GM12878 (cell line): ENCODE measurements around the gene HDAC8. TPM values are rescaled to one million over a fixed set of nuclear protein-coding genes. Genes with fewer than 3 reads are reported as not detected.

Experiments
- ATAC-seq: fragments of 200-7000 bp; cut with Tn5 transposase; 3 replicates; pipeline ENCODE4 v1.9.1; 2020; ENCODE audit warnings: mild to moderate bottlenecking, moderate library complexity
- BruUV-seq: library from RNA; stranded (reverse); fragments of 400-500 nt; replicated peaks from 2 replicates; lab custom pipeline; 2021; lab: Mats Ljungman, UMichigan
- CTCF ChIA-PET: fragments of 300-600 bp; sonication (Branson Sonifier 250); formaldehyde crosslinking; extraction: SDS; loops from one replicate; lab custom pipeline; 2021; ENCODE audit warnings: inconsistent platforms; lab: Yijun Ruan, JAX
- POLR2A ChIA-PET: fragments of 350-600 bp; formaldehyde crosslinking; extraction: SDS; loops from one replicate; lab custom pipeline; 2021; ENCODE audit warnings: inconsistent platforms; lab: Charles Lee
- RAD21 ChIA-PET: fragments of 300-600 bp; sonication (Branson Sonifier 250); formaldehyde crosslinking; loops from one replicate; lab custom pipeline; 2023; ENCODE audit warnings: antibody characterized with exemption; ENCODE audit not compliant: unreplicated experiment; lab: Charles Lee
- SMC1A ChIA-PET: fragments of 300-600 bp; sonication (Branson Sonifier 250); formaldehyde crosslinking; loops from one replicate; lab custom pipeline; 2023; ENCODE audit not compliant: unreplicated experiment, uncharacterized antibody; lab: Charles Lee
- DNase-seq: peaks from one replicate; pipeline ENCODE4 v3.0.0-alpha.2; 2011; ENCODE audit warnings: low read depth, low spot score
- FAIRE-seq: peaks from 3 replicates; lab custom pipeline; 2011; peaks lifted over from hg19 to GRCh38; lab: Jason Lieb, UNC
- H2AFZ ChIP-seq: 2 replicates; pipeline ENCODE4 v1.6.0; 2011; ENCODE audit warnings: low read depth, low read length, control low read depth; ENCODE audit not compliant: control insufficient read depth
- H3K27ac ChIP-seq: 2 replicates; pipeline ENCODE4 v1.5.1; 2011; ENCODE audit warnings: control low read depth; ENCODE audit not compliant: control insufficient read depth, insufficient read depth
- H3K27me3 ChIP-seq, 2 experiments: replicated peaks in 1 of 2; 2 replicates each; pipeline versions ENCODE4 v1.6.0 to v1.6.1; 2011; ENCODE audit warnings: low read length in 1 of 2; ENCODE audit not compliant: control insufficient read depth in 2 of 2, insufficient read depth in 2 of 2
- H3K36me3 ChIP-seq, 2 experiments: 2 replicates each; pipeline ENCODE4 v1.5.1; 2011; ENCODE audit warnings: low read length in 1 of 2; ENCODE audit not compliant: control insufficient read depth in 2 of 2, insufficient read depth in 2 of 2
- H3K4me1 ChIP-seq: 2 replicates; pipeline ENCODE4 v1.6.1; 2011; ENCODE audit warnings: mild to moderate bottlenecking, low read length, moderate library complexity, mixed read lengths; ENCODE audit not compliant: control insufficient read depth, insufficient read depth
- H3K4me2 ChIP-seq: 2 replicates; pipeline ENCODE4 v1.6.0; 2011; ENCODE audit warnings: control low read depth; ENCODE audit not compliant: control insufficient read depth, insufficient read depth
- H3K4me3 ChIP-seq: fragments of 200-600 bp; sonication (generic); 2 replicates; pipeline ENCODE4 v1.5.1; 2016
- H3K79me2 ChIP-seq: 2 replicates; pipeline ENCODE4 v1.6.0; 2011; ENCODE audit warnings: low read length; ENCODE audit not compliant: control insufficient read depth, insufficient read depth
- H3K9ac ChIP-seq: 2 replicates; pipeline ENCODE4 v1.8.0; 2011; ENCODE audit warnings: low read length, control low read depth, mixed read lengths; ENCODE audit not compliant: control insufficient read depth, insufficient read depth
- H3K9me3 ChIP-seq: replicated peaks from 3 replicates; pipeline ENCODE4 v1.5.1; 2011; ENCODE audit warnings: mild to moderate bottlenecking, low read length; ENCODE audit not compliant: control insufficient read depth, insufficient read depth
- H4K20me1 ChIP-seq: 2 replicates; pipeline ENCODE4 v1.6.0; 2011; ENCODE audit not compliant: control insufficient read depth, insufficient read depth
- CBX5 ChIP-seq: sonication (generic); IDR thresholded peaks from 2 replicates; pipeline ENCODE4 v1.6.1; 2016; ENCODE audit warnings: low read depth, moderate library complexity, mild to moderate bottlenecking, inconsistent platforms
- CREB1 ChIP-seq: IDR thresholded peaks from 2 replicates; pipeline ENCODE4 v1.6.1; 2012; ENCODE audit warnings: low read depth, mild to moderate bottlenecking, inconsistent platforms
- IKZF1 ChIP-seq: fragments of 450-650 bp; conservative IDR thresholded peaks from 2 replicates; pipeline ENCODE4 v1.6.1; 2017; ENCODE audit warnings: antibody characterized with exemption, mild to moderate bottlenecking
- KDM1A ChIP-seq: fragments of 200-600 bp; sonication (generic); IDR thresholded peaks from 2 replicates; pipeline ENCODE4 v1.6.1; 2016; ENCODE audit warnings: borderline replicate concordance
- MEF2B ChIP-seq: fragments of 450-650 bp; IDR thresholded peaks from 2 replicates; pipeline ENCODE4 v1.6.1; 2018; ENCODE audit warnings: mild to moderate bottlenecking, moderate library complexity; ENCODE audit not compliant: partially characterized antibody, poor library complexity, severe bottlenecking
- MTA3 ChIP-seq: IDR thresholded peaks from 2 replicates; pipeline ENCODE4 v1.6.1; 2012; ENCODE audit warnings: low read length, inconsistent platforms, borderline replicate concordance
- POLR2AphosphoS2 ChIP-seq: IDR thresholded peaks from 2 replicates; pipeline ENCODE4 v1.6.1; 2011; ENCODE audit warnings: low read depth, mild to moderate bottlenecking, low read length, improper control_type of control experiment, moderate library complexity
- RAD51 ChIP-seq: fragments of 450-650 bp; IDR thresholded peaks from 2 replicates; pipeline ENCODE4 v1.6.1; 2016; ENCODE audit warnings: moderate library complexity, mild to moderate bottlenecking, inconsistent platforms
- SMC3 ChIP-seq: IDR thresholded peaks from 2 replicates; pipeline ENCODE4 v1.6.1; 2011; ENCODE audit warnings: low read length, improper control_type of control experiment, borderline replicate concordance
- SREBF1 ChIP-seq: IDR thresholded peaks from 2 replicates; pipeline ENCODE4 v1.6.1; 2012; ENCODE audit warnings: mild to moderate bottlenecking, low read length
- SREBF2 ChIP-seq: IDR thresholded peaks from 2 replicates; pipeline ENCODE4 v1.6.1; 2012; ENCODE audit warnings: mild to moderate bottlenecking, low read length
- ZBED1 ChIP-seq: IDR thresholded peaks from 2 replicates; pipeline ENCODE4 v1.6.1; 2016; ENCODE audit warnings: borderline replicate concordance
- WGBS: methylation state at CpG from one replicate; pipeline ENCODE4 v1.1.6; 2016; ENCODE audit warnings: low lambda C conversion rate; ENCODE audit not compliant: insufficient replicate concordance, insufficient coverage; ENCODE audit errors: missing lambda C conversion rate; 5-methylcytosine and 5-hydroxymethylcytosine counted together
- in situ Hi-C: fragments of 300-500 bp; cut with MboI; formaldehyde crosslinking; loops from 9 replicates; pipeline ENCODE4 v1.14.3; 2018; ENCODE audit warnings: mixed read lengths
- intact Hi-C: fragments of 100-400 bp; cut with micrococcal nuclease; formaldehyde crosslinking; loops from one replicate; pipeline ENCODE4 v1.14.2; 2022; ENCODE audit not compliant: unreplicated experiment
- polyA plus RNA-seq, 11 experiments: library from polyadenylated mRNA; depleted of rRNA in 4 of 11; unstranded in 6 of 11; stranded (reverse) in 5 of 11; fragments of >200 nt; fragmentation: Nextera tagmentation in 4 of 11; fragmentation: Illumina TruSeq in 1 of 11; extraction: Ambion mirVana in 4 of 11; extraction: Trizol in 1 of 11; gene quantifications; 1 replicate in 1 of 11; 2 replicates in 10 of 11; pipeline versions ENCODE4 v1.2.1 to v1.2.3, GENCODE V29; 2011 to 2016; ENCODE audit warnings: inconsistent platforms in 2 of 11, missing spikeins in 2 of 11, low read depth in 1 of 11
- total RNA-seq, 4 experiments: library from RNA; depleted of rRNA in 3 of 4; stranded (reverse); fragments of >200 nt in 3 of 4; fragmentation: Illumina TruSeq in 1 of 4; extraction: Trizol in 1 of 4; gene quantifications; 2 replicates each; pipeline versions ENCODE4 v1.2.1 to v1.2.3, GENCODE V29; 2013 to 2021
- TF ChIP-seq, protein P1 (sequence below): fragments of 450-650 bp; formaldehyde crosslinking; IDR thresholded peaks from 2 replicates; pipeline ENCODE4 v1.4.0; 2020; ENCODE audit warnings: mild to moderate bottlenecking, moderate library complexity
- TF ChIP-seq, protein P2 (sequence below): IDR thresholded peaks from 2 replicates; pipeline ENCODE4 v1.6.1; 2012; ENCODE audit warnings: low read depth, low read length, improper control_type of control experiment
- TF ChIP-seq, protein P3 (sequence below): fragments of 450-650 bp; IDR thresholded peaks from 2 replicates; pipeline ENCODE4 v1.6.1; 2017; ENCODE audit warnings: mild to moderate bottlenecking
- TF ChIP-seq, protein P4 (sequence below), 3 experiments: IDR thresholded peaks in 2 of 3; conservative IDR thresholded peaks in 1 of 3; 2 replicates each; pipeline ENCODE4 v1.5.1; 2011; ENCODE audit warnings: low read depth in 3 of 3, low read length in 3 of 3, mild to moderate bottlenecking in 3 of 3, control low read depth in 2 of 3, moderate library complexity in 2 of 3, inconsistent platforms in 1 of 3, mixed read lengths in 1 of 3; ENCODE audit not compliant: control insufficient read depth in 2 of 3, insufficient read depth in 1 of 3; ENCODE audit errors: extremely low read depth in 1 of 3

Gene HDAC8
- total and polyA plus RNA-seq, 10 of the 15 experiments (the other 5 are each of a cell fraction or from before 2014, with no cell fraction given): 18.1 to 34.7 (median 29.1) TPM

DNA sequence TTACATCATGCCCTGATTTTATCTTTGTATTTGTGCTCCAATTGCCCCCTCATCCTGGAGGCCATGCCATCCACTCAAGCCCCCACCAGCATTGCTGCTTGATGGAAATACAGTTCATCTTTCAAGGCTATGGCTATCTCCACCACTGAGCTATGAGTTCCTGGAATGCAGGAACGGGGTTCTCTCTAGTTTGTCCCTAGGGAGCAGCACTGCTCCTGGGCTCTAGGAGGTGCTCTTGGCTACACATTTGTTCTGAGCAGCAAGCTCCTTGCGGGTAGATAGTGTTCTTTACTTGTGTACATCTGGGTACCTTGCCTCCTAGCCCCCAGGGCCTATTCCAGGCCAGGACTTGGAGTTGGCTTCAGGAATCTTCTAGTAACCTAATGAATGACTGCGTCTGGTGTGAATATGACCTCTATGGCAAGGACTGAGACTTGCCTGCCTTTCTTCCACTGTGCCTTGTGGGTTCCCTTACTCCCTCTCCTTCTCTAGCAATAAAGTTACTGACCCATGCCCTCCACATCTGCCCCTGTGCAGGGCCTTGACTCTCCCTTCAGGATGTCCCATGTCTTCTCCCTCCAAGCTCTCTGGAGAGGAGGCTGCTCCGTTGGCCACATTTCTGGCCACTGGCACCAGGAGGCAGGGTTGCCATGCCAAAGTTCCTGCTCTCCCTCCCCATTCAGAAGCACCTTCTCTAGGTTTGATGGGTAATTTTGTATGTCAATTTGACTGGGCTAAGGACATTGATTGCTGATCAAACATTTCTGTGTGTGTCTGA lies 274.5 kb downstream of the HDAC8 start:
- CTCF ChIA-PET: interaction anchor here (0.6 to 2.1 kb wide), 6 partner anchors 11 to 353 kb away, joined by 3 to 7 read pairs (median 4); no protein-coding TSS in a partner anchor
- Histone ChIP-seq H3K79me2 (no peaks in the 10 kb centered on the region), H3K27me3 (peaks cover 0 to 3% of the 10 kb centered on the region in 2 experiments), H4K20me1 (no peaks in the 10 kb centered on the region), H3K27ac (no peak overlapping the region), H3K4me1 (no peaks in the 10 kb centered on the region), H3K9ac (no peak overlapping the region), H2AFZ (no peak overlapping the region), H3K4me3 (no peak overlapping the region), H3K4me2 (no peak overlapping the region), H3K9me3 (no peaks in the 10 kb centered on the region), H3K36me3 (no peaks in the 10 kb centered on the region)
- intact Hi-C loops (no loop called here), in situ Hi-C loops (no loop called here)
- ATAC-seq: peak; percentile 71
- DNase-seq: no peak
- SMC1A ChIA-PET: interaction anchor here (0.6 to 1.6 kb wide), 3 partner anchors 42 to 279 kb away, joined by 3 to 4 read pairs (median 3); no protein-coding TSS in a partner anchor
- RAD21 ChIA-PET: interaction anchor here (1.6 kb wide), 1 partner anchor 243 kb away, joined by 8 read pairs; no protein-coding TSS in a partner anchor
- 13% methylated on average over 4 of the region's 4 CpGs for WGBS
- BruUV-seq: no TSS peak
- POLR2A ChIA-PET: no interaction called here
- no peak for FAIRE-seq
- TF ChIP-seq, protein P1, sequence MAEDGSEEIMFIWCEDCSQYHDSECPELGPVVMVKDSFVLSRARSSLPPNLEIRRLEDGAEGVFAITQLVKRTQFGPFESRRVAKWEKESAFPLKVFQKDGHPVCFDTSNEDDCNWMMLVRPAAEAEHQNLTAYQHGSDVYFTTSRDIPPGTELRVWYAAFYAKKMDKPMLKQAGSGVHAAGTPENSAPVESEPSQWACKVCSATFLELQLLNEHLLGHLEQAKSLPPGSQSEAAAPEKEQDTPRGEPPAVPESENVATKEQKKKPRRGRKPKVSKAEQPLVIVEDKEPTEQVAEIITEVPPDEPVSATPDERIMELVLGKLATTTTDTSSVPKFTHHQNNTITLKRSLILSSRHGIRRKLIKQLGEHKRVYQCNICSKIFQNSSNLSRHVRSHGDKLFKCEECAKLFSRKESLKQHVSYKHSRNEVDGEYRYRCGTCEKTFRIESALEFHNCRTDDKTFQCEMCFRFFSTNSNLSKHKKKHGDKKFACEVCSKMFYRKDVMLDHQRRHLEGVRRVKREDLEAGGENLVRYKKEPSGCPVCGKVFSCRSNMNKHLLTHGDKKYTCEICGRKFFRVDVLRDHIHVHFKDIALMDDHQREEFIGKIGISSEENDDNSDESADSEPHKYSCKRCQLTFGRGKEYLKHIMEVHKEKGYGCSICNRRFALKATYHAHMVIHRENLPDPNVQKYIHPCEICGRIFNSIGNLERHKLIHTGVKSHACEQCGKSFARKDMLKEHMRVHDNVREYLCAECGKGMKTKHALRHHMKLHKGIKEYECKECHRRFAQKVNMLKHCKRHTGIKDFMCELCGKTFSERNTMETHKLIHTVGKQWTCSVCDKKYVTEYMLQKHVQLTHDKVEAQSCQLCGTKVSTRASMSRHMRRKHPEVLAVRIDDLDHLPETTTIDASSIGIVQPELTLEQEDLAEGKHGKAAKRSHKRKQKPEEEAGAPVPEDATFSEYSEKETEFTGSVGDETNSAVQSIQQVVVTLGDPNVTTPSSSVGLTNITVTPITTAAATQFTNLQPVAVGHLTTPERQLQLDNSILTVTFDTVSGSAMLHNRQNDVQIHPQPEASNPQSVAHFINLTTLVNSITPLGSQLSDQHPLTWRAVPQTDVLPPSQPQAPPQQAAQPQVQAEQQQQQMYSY (CRISPR knock-in tag): no peak
- TF ChIP-seq, protein P2, sequence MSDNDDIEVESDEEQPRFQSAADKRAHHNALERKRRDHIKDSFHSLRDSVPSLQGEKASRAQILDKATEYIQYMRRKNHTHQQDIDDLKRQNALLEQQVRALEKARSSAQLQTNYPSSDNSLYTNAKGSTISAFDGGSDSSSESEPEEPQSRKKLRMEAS: no peak
- TF ChIP-seq SMC3: peak; percentile 4; the same call in 1 of the 2 replicates
- no peak for TF ChIP-seq SREBF2
- TF ChIP-seq, protein P3, sequence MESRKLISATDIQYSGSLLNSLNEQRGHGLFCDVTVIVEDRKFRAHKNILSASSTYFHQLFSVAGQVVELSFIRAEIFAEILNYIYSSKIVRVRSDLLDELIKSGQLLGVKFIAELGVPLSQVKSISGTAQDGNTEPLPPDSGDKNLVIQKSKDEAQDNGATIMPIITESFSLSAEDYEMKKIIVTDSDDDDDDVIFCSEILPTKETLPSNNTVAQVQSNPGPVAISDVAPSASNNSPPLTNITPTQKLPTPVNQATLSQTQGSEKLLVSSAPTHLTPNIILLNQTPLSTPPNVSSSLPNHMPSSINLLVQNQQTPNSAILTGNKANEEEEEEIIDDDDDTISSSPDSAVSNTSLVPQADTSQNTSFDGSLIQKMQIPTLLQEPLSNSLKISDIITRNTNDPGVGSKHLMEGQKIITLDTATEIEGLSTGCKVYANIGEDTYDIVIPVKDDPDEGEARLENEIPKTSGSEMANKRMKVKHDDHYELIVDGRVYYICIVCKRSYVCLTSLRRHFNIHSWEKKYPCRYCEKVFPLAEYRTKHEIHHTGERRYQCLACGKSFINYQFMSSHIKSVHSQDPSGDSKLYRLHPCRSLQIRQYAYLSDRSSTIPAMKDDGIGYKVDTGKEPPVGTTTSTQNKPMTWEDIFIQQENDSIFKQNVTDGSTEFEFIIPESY: no peak
- no peak for TF ChIP-seq IKZF1
- TF ChIP-seq MTA3: no peak
- TF ChIP-seq RAD51: no peak
- no peak for TF ChIP-seq CREB1
- TF ChIP-seq, protein P4, sequence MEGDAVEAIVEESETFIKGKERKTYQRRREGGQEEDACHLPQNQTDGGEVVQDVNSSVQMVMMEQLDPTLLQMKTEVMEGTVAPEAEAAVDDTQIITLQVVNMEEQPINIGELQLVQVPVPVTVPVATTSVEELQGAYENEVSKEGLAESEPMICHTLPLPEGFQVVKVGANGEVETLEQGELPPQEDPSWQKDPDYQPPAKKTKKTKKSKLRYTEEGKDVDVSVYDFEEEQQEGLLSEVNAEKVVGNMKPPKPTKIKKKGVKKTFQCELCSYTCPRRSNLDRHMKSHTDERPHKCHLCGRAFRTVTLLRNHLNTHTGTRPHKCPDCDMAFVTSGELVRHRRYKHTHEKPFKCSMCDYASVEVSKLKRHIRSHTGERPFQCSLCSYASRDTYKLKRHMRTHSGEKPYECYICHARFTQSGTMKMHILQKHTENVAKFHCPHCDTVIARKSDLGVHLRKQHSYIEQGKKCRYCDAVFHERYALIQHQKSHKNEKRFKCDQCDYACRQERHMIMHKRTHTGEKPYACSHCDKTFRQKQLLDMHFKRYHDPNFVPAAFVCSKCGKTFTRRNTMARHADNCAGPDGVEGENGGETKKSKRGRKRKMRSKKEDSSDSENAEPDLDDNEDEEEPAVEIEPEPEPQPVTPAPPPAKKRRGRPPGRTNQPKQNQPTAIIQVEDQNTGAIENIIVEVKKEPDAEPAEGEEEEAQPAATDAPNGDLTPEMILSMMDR (IDR thresholded peaks at IDR 0.05 in 2 of 3, conservative IDR thresholded peaks at IDR 0.05 in 1 of 3; ENCODE audit: control insufficient read depth in 2 of 3, extremely low read depth in 1 of 3, insufficient read depth in 1 of 3, low read depth in 3 of 3, low read length in 3 of 3): peak; percentile 37 to 44 (median 38); a peak in 4 of 6 replicates
- no peak for TF ChIP-seq CBX5
- no peak for TF ChIP-seq KDM1A
- no peak for TF ChIP-seq POLR2AphosphoS2
- TF ChIP-seq ZBED1: no peak
- peak; percentile 41 for TF ChIP-seq MEF2B
- no peak for TF ChIP-seq SREBF1
